SKM-1 treated with dmso at 0.1 percent for 144 hours (cell line): ENCODE data around the gene DLST.

ENCODE experiments used
- DNase-seq: peaks from one replicate; lab custom pipeline; 2025; ENCODE audit not compliant: unreplicated experiment; lab: John Stamatoyannopoulos, UW

The DLST gene

GRCh38 chr14:74952697-74953484, 71.2 kb downstream of the DLST start:
- DNase-seq, result no peak
